ENCODE measurements around the gene RAB28.

DNA sequence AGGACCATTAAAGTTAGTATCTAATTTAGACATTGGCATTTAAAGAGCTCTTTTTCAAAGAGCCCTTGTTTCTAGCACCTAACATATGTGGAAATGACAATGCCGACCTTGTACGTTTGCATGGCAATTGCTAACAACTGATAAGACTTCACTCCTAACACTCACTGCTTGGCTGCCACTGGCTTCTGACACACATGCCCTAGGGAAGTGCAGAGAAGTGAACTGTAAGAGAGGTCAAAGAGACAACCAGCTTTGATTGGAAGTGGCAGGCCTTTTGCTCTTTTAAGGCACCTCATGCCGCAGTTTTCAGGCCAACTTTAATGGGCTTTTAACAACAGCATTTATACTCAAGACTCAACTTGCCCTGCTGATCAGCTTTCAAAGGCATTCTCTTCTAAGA lies 158.4 kb downstream of the RAB28 start:
- TF ChIP-seq, protein P1, sequence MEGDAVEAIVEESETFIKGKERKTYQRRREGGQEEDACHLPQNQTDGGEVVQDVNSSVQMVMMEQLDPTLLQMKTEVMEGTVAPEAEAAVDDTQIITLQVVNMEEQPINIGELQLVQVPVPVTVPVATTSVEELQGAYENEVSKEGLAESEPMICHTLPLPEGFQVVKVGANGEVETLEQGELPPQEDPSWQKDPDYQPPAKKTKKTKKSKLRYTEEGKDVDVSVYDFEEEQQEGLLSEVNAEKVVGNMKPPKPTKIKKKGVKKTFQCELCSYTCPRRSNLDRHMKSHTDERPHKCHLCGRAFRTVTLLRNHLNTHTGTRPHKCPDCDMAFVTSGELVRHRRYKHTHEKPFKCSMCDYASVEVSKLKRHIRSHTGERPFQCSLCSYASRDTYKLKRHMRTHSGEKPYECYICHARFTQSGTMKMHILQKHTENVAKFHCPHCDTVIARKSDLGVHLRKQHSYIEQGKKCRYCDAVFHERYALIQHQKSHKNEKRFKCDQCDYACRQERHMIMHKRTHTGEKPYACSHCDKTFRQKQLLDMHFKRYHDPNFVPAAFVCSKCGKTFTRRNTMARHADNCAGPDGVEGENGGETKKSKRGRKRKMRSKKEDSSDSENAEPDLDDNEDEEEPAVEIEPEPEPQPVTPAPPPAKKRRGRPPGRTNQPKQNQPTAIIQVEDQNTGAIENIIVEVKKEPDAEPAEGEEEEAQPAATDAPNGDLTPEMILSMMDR (IDR thresholded peaks at IDR 0.05), result no peak
- TF ChIP-seq POLR2A (IDR thresholded peaks at IDR 0.05) (no peak), EP300 (IDR thresholded peaks at IDR 0.05) (no peak), POLR2AphosphoS5 (IDR thresholded peaks at IDR 0.05) (no peak)

All from upper lobe of left lung (tissue), 4 donors.